ENCODE measurements around the gene CSPG4. TPM values are rescaled to one million over a fixed set of nuclear protein-coding genes. Genes with fewer than 3 reads are reported as not detected.
"Not testable (repeated sequence)": the region's sequence is repeated elsewhere in the genome, so short reads cannot be mapped to it uniquely, and the experiment has no call there.

CSPG4 gene
- total and polyA plus RNA-seq, 2 of the 13 experiments (the other 11 are each of a cell fraction or from before 2014, with no cell fraction given): 0.01 to 0.04 TPM

DNA sequence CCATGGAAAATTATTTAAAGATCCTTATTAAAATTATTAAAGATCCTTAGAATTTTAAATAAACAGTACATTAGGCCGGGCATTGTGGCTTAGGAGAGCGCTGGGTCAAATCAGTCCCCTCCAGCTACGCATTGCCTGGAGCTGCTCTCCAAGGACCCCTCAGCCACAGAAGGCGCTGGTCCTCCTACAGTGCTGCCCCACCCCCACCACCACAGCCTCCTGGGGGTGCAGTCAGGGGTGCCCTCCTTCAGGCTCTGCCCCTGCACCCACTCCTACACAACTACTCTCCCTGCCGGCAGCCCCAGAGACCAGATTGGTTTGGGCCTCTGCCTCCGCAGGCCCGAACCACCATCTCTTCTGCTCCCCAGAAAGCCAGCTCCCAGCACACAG, 47.5 kb upstream of the CSPG4 start:
- H3K4me3 ChIP-seq (replicated peaks in 1 of 3; ENCODE audit: insufficient read depth in 1 of 3, low read depth in 2 of 3, low read length in 3 of 3); H3K36me3 ChIP-seq (replicated peaks in 1 of 2; ENCODE audit: control insufficient read depth in 1 of 2, insufficient read depth in 2 of 2, low read length in 2 of 2); FAIRE-seq; H3K27me3 ChIP-seq (ENCODE audit: control insufficient read depth in 1 of 2, insufficient read depth in 2 of 2, low read length in 2 of 2); H3K79me2 ChIP-seq (ENCODE audit: insufficient read depth, low read length); H3K4me2 ChIP-seq (ENCODE audit: low read depth, low read length); H2AFZ ChIP-seq (ENCODE audit: low read length); H4K20me1 ChIP-seq (ENCODE audit: insufficient read depth, low read length); POLR2A ChIA-PET; H3K9ac ChIP-seq (ENCODE audit: insufficient read depth, low read depth, low read length); H3K9me3 ChIP-seq (ENCODE audit: low read length); intact Hi-C loops (cut with micrococcal nuclease; ENCODE audit: unreplicated experiment); BruUV-seq (replicated peaks); ATAC-seq; DNase-seq (ENCODE audit: low spot score); H3K27ac ChIP-seq (ENCODE audit: extremely low read length, insufficient read depth, low read length); CTCF ChIA-PET (ENCODE audit: low intra/inter-chr PET ratio, low total read pairs): not testable (repeated sequence)
- H3K4me1 ChIP-seq (ENCODE audit: insufficient read depth, low read length): peaks cover 64% of the 10 kb centered on the region
- in situ Hi-C loops (cut with HindIII; ENCODE audit: extremely low pct_ligation_motif_present, low pct_unique_long_range_greater_than_20kb): loop anchor here (25.0 kb wide), 1 partner anchor 523 kb away; no protein-coding TSS in a partner anchor
- WGBS (ENCODE audit: low lambda C conversion rate): 88% methylated on average over 5 of the region's 7 CpGs

DNA sequence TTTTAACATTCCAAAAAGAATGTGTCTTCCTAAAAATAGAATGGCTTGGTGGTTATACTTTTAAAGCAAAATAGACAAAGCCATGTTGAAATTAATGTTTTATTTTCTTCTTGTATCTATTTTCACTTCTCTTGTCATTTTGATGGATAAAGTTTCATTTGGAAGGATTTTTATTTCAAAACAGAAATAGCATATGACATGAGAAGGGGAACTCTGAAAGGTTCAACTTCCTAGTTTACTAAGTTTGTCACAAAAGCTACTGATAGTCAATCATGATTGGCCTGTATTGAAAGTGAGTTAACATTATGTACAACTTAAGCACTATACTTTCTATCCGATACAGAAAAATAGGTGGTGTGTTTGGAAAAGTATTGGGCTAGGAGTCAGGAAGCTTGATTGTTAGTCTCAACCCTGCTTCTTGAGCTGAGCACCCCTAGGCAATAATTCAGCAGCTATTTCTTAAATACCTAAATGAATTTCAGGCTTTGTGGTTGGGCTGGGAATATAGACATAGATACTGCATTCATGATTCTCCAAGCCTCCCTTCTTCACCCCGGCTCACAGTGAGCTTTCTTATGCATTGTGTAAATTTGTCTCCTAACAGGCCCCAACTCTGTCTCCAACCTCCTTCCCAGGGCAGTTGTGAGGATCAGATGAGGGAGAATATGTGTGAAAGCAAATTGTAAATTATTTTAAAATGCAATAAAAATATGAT, 46.9 kb upstream of the CSPG4 start:
- in situ Hi-C loops (cut with HindIII; ENCODE audit: extremely low pct_ligation_motif_present, low pct_unique_long_range_greater_than_20kb): loop anchor here (25.0 kb wide), 1 partner anchor 522 kb away; no protein-coding TSS in a partner anchor
- Histone ChIP-seq H3K4me2 (ENCODE audit: low read depth, low read length) (no peak overlapping the region), H3K4me1 (ENCODE audit: insufficient read depth, low read length) (peaks cover 60% of the 10 kb centered on the region), H3K4me3 (replicated peaks in 1 of 3; ENCODE audit: insufficient read depth in 1 of 3, low read depth in 2 of 3, low read length in 3 of 3) (no peak overlapping the region), H3K27ac (ENCODE audit: extremely low read length, insufficient read depth, low read length) (no peak overlapping the region), H3K79me2 (ENCODE audit: insufficient read depth, low read length) (no peaks in the 10 kb centered on the region), H3K9ac (ENCODE audit: insufficient read depth, low read depth, low read length) (no peak overlapping the region), H4K20me1 (ENCODE audit: insufficient read depth, low read length) (no peaks in the 10 kb centered on the region), H3K9me3 (ENCODE audit: low read length) (no peaks in the 10 kb centered on the region), H2AFZ (ENCODE audit: low read length) (no peak overlapping the region), H3K36me3 (replicated peaks in 1 of 2; ENCODE audit: control insufficient read depth in 1 of 2, insufficient read depth in 2 of 2, low read length in 2 of 2) (no peaks in the 10 kb centered on the region), H3K27me3 (ENCODE audit: control insufficient read depth in 1 of 2, insufficient read depth in 2 of 2, low read length in 2 of 2) (no peaks in the 10 kb centered on the region)
- TF ChIP-seq, protein P1, sequence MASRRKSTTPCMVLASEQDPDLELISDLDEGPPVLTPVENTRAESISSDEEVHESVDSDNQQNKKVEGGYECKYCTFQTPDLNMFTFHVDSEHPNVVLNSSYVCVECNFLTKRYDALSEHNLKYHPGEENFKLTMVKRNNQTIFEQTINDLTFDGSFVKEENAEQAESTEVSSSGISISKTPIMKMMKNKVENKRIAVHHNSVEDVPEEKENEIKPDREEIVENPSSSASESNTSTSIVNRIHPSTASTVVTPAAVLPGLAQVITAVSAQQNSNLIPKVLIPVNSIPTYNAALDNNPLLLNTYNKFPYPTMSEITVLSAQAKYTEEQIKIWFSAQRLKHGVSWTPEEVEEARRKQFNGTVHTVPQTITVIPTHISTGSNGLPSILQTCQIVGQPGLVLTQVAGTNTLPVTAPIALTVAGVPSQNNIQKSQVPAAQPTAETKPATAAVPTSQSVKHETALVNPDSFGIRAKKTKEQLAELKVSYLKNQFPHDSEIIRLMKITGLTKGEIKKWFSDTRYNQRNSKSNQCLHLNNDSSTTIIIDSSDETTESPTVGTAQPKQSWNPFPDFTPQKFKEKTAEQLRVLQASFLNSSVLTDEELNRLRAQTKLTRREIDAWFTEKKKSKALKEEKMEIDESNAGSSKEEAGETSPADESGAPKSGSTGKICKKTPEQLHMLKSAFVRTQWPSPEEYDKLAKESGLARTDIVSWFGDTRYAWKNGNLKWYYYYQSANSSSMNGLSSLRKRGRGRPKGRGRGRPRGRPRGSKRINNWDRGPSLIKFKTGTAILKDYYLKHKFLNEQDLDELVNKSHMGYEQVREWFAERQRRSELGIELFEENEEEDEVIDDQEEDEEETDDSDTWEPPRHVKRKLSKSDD (CRISPR knock-in tag; IDR thresholded peaks at IDR 0.05; ENCODE audit: low read depth): no peak
- TF ChIP-seq SYNCRIP (IDR thresholded peaks at IDR 0.05; ENCODE audit: insufficient read depth, low read depth, low read length) (no peak), ZBTB1 (CRISPR knock-in tag; IDR thresholded peaks at IDR 0.05; ENCODE audit: borderline replicate concordance) (no peak), GPN1 (CRISPR knock-in tag; IDR thresholded peaks at IDR 0.05; ENCODE audit: borderline replicate concordance) (no peak), SALL1 (CRISPR knock-in tag; IDR thresholded peaks at IDR 0.05) (no peak), HOXA9 (CRISPR knock-in tag; IDR thresholded peaks at IDR 0.05; ENCODE audit: borderline replicate concordance) (no peak), FOSL2 (CRISPR knock-in tag; IDR thresholded peaks at IDR 0.05) (no peak)
- TF ChIP-seq, protein P2, sequence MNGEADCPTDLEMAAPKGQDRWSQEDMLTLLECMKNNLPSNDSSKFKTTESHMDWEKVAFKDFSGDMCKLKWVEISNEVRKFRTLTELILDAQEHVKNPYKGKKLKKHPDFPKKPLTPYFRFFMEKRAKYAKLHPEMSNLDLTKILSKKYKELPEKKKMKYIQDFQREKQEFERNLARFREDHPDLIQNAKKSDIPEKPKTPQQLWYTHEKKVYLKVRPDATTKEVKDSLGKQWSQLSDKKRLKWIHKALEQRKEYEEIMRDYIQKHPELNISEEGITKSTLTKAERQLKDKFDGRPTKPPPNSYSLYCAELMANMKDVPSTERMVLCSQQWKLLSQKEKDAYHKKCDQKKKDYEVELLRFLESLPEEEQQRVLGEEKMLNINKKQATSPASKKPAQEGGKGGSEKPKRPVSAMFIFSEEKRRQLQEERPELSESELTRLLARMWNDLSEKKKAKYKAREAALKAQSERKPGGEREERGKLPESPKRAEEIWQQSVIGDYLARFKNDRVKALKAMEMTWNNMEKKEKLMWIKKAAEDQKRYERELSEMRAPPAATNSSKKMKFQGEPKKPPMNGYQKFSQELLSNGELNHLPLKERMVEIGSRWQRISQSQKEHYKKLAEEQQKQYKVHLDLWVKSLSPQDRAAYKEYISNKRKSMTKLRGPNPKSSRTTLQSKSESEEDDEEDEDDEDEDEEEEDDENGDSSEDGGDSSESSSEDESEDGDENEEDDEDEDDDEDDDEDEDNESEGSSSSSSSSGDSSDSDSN (CRISPR knock-in tag; IDR thresholded peaks at IDR 0.05): no peak
- POLR2A ChIA-PET: interaction anchor here (0.7 kb wide), 1 partner anchor 21 kb away, joined by 3 read pairs; no protein-coding TSS in a partner anchor
- 62% methylated on average over 2 of the region's 2 CpGs for WGBS (ENCODE audit: low lambda C conversion rate)
- no peak for ATAC-seq
- CTCF ChIA-PET (ENCODE audit: low intra/inter-chr PET ratio, low total read pairs): no interaction called here
- no peak for FAIRE-seq
- intact Hi-C loops (cut with micrococcal nuclease; ENCODE audit: unreplicated experiment): loop anchor here (10.0 kb wide), 1 partner anchor 45 kb away; no protein-coding TSS in a partner anchor
- no peak for DNase-seq (ENCODE audit: low spot score)
- no TSS peak for BruUV-seq (replicated peaks)

All from HepG2 (cell line).